Neural cell (in vitro differentiated cells): ENCODE data around the gene HOXB7. TPM values are rescaled to one million over a fixed set of nuclear protein-coding genes. Genes with fewer than 3 reads are reported as not detected.

Experiments used
- H2AFZ ChIP-seq: fragments of 200-600, 300-800 bp; sonication (generic), shearing (Covaris generic); 2 replicates; pipeline ENCODE4 v1.6.0; 2014; ENCODE audit warnings: low read depth, mild to moderate bottlenecking, antibody characterized with exemption, low read length, moderate library complexity
- H3F3A ChIP-seq: fragments of 200-600 bp; shearing (Covaris generic); 2 replicates; pipeline ENCODE4 v1.6.1; 2016; ENCODE audit warnings: mild to moderate bottlenecking, moderate library complexity, mixed read lengths, antibody characterized with exemption, low read length; ENCODE audit not compliant: insufficient read depth, poor library complexity, severe bottlenecking
- H3K27ac ChIP-seq: fragments of 200-600, 300-800 bp; sonication (generic), shearing (Covaris generic); 2 replicates; pipeline ENCODE4 v1.5.1; 2014; ENCODE audit warnings: mild to moderate bottlenecking, low read length, moderate library complexity
- H3K27me3 ChIP-seq: fragments of 300-800, 200-600 bp; sonication (generic), shearing (Covaris generic); 2 replicates; pipeline ENCODE4 v1.6.0; 2014; ENCODE audit warnings: mild to moderate bottlenecking, low read depth, low read length, moderate library complexity; ENCODE audit not compliant: insufficient read depth
- H3K36me3 ChIP-seq: fragments of 300-800, 200-600 bp; sonication (generic), shearing (Covaris generic); 2 replicates; pipeline ENCODE4 v1.5.1; 2014; ENCODE audit warnings: mild to moderate bottlenecking, antibody characterized with exemption, low read length, moderate library complexity; ENCODE audit not compliant: insufficient read depth
- H3K4me2 ChIP-seq: fragments of 300-800, 200-600 bp; sonication (generic), shearing (Covaris generic); 2 replicates; pipeline ENCODE4 v1.6.0; 2014; ENCODE audit warnings: mild to moderate bottlenecking, low read length
- H3K4me3 ChIP-seq: fragments of 300-800, 200-600 bp; sonication (generic), shearing (Covaris generic); 2 replicates; pipeline ENCODE4 v1.5.1; 2014; ENCODE audit warnings: mild to moderate bottlenecking, low read length, moderate library complexity
- H3K79me2 ChIP-seq: fragments of 200-600 bp; shearing (Covaris generic); replicated peaks from 2 replicates; pipeline ENCODE4 v1.6.0; 2014; ENCODE audit warnings: mild to moderate bottlenecking, low read length, moderate library complexity; ENCODE audit not compliant: insufficient read depth
- H3K9ac ChIP-seq: fragments of 300-800, 200-600 bp; sonication (generic), shearing (Covaris generic); 2 replicates; pipeline ENCODE4 v1.6.1; 2016; ENCODE audit warnings: mild to moderate bottlenecking, low read length, mixed read lengths
- H3K9me2 ChIP-seq: fragments of 200-600 bp; shearing (Covaris generic); 2 replicates; pipeline ENCODE4 v1.6.1; 2016; ENCODE audit warnings: mild to moderate bottlenecking, low read length, mixed read lengths; ENCODE audit not compliant: insufficient read depth
- H3K9me3 ChIP-seq: fragments of 200-600, 300-800 bp; sonication (generic), shearing (Covaris generic); 2 replicates; pipeline ENCODE4 v1.6.1; 2016; ENCODE audit warnings: mild to moderate bottlenecking, mixed run types, low read length, moderate library complexity, mixed read lengths
- H4K20me1 ChIP-seq: fragments of 200-600 bp; shearing (Covaris generic); 2 replicates; pipeline ENCODE4 v1.6.1; 2016; ENCODE audit warnings: mild to moderate bottlenecking, mixed run types; ENCODE audit not compliant: insufficient read depth
- EP300 ChIP-seq: fragments of 450-650 bp; conservative IDR thresholded peaks from 2 replicates; pipeline ENCODE4 v1.6.1; 2014; ENCODE audit warnings: antibody characterized with exemption, mild to moderate bottlenecking, moderate library complexity; ENCODE audit not compliant: poor library complexity, severe bottlenecking
- EZH2 ChIP-seq: fragments of 200-600, 300-800 bp; shearing (Covaris generic), sonication (generic); IDR thresholded peaks from 2 replicates; pipeline ENCODE4 v1.6.1; 2014; ENCODE audit warnings: antibody characterized with exemption, low read length, borderline replicate concordance, mild to moderate bottlenecking; ENCODE audit not compliant: insufficient read depth, poor library complexity, severe bottlenecking
- MXI1 ChIP-seq: fragments of 450-650 bp; conservative IDR thresholded peaks from 2 replicates; pipeline ENCODE4 v1.6.1; 2014; ENCODE audit warnings: antibody characterized with exemption, mild to moderate bottlenecking; ENCODE audit not compliant: poor library complexity, severe bottlenecking
- POLR2AphosphoS5 ChIP-seq: IDR thresholded peaks from 2 replicates; pipeline ENCODE4 v1.6.1; 2012
- RAD21 ChIP-seq: fragments of 450-650 bp; conservative IDR thresholded peaks from 2 replicates; pipeline ENCODE4 v1.6.1; 2014; ENCODE audit warnings: antibody characterized with exemption, mild to moderate bottlenecking, moderate library complexity
- SMC3 ChIP-seq: fragments of 450-650 bp; conservative IDR thresholded peaks from 2 replicates; pipeline ENCODE4 v1.6.1; 2014; ENCODE audit warnings: antibody characterized with exemption, mild to moderate bottlenecking, moderate library complexity; ENCODE audit not compliant: poor library complexity
- TAF1 ChIP-seq: IDR thresholded peaks from 2 replicates; pipeline ENCODE4 v1.6.1; 2012; ENCODE audit warnings: low read depth
- polyA plus RNA-seq: library from polyadenylated mRNA; depleted of rRNA; stranded (reverse); fragments of >200 nt; gene quantifications from 2 replicates; pipeline ENCODE4 v1.2.3, GENCODE V29; 2014
- TF ChIP-seq, protein P1 (sequence below): fragments of 450-650 bp; IDR thresholded peaks from 2 replicates; pipeline ENCODE4 v1.5.1; 2014; ENCODE audit warnings: antibody characterized with exemption, mild to moderate bottlenecking, moderate library complexity; ENCODE audit not compliant: poor library complexity, severe bottlenecking
- TF ChIP-seq, protein P2 (sequence below): IDR thresholded peaks from 2 replicates; pipeline ENCODE4 v1.6.1; 2012; ENCODE audit warnings: borderline replicate concordance

Gene HOXB7
- polyA plus RNA-seq, 1 donor from 2014 or later, result not detected

DNA sequence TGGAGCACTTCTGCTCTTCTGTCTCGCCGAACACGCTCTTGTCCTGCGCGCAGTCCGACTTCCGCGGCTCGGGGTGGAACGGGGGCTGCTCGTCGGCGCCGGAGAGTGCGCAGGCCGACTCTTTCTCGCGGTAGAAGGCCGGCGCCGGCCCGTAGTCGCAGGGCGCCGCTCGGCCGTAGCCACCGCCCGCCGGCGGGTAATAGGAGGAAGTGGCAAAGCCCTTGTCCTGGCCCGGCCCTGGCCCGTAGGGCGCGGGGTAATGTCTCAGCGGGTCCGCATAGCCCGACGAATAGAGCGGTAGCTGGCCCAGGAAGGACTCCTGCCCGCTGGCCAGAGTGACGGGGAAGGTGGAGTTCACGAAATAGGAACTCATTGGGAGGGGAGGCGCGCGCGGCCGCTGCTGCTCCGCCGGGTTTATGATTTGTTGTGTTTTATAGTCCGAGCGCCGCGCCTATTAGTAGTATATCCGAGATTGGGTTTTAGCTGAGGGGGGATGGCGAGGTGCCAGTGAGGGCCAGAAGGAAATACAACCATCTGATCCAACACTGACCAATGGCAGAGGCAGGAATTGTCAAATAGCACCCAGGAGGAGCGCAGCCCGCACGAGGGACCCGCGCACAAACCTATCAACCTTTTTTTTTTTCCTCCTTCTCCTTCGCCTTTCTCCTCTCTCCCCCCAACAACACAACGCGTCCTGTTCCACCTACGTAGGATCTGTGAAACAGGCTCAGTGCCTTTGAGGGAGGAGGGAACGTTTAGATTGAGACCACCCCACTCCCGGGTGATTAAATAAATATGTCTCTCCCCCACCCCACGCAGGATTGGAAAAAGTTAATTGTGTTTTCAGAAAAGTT, 12.8 kb downstream of the HOXB7 start:
- peak overlapping the region; percentile 25 for H3K4me3 ChIP-seq
- H3K79me2 ChIP-seq, result no peaks in the 10 kb centered on the region
- TF ChIP-seq POLR2AphosphoS5 (no peak), EZH2 (no peak), MXI1 (no peak), TAF1 (no peak), EP300 (no peak), RAD21 (no peak), SMC3 (no peak)
- TF ChIP-seq, protein P1, sequence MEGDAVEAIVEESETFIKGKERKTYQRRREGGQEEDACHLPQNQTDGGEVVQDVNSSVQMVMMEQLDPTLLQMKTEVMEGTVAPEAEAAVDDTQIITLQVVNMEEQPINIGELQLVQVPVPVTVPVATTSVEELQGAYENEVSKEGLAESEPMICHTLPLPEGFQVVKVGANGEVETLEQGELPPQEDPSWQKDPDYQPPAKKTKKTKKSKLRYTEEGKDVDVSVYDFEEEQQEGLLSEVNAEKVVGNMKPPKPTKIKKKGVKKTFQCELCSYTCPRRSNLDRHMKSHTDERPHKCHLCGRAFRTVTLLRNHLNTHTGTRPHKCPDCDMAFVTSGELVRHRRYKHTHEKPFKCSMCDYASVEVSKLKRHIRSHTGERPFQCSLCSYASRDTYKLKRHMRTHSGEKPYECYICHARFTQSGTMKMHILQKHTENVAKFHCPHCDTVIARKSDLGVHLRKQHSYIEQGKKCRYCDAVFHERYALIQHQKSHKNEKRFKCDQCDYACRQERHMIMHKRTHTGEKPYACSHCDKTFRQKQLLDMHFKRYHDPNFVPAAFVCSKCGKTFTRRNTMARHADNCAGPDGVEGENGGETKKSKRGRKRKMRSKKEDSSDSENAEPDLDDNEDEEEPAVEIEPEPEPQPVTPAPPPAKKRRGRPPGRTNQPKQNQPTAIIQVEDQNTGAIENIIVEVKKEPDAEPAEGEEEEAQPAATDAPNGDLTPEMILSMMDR, result no peak
- TF ChIP-seq, protein P2, sequence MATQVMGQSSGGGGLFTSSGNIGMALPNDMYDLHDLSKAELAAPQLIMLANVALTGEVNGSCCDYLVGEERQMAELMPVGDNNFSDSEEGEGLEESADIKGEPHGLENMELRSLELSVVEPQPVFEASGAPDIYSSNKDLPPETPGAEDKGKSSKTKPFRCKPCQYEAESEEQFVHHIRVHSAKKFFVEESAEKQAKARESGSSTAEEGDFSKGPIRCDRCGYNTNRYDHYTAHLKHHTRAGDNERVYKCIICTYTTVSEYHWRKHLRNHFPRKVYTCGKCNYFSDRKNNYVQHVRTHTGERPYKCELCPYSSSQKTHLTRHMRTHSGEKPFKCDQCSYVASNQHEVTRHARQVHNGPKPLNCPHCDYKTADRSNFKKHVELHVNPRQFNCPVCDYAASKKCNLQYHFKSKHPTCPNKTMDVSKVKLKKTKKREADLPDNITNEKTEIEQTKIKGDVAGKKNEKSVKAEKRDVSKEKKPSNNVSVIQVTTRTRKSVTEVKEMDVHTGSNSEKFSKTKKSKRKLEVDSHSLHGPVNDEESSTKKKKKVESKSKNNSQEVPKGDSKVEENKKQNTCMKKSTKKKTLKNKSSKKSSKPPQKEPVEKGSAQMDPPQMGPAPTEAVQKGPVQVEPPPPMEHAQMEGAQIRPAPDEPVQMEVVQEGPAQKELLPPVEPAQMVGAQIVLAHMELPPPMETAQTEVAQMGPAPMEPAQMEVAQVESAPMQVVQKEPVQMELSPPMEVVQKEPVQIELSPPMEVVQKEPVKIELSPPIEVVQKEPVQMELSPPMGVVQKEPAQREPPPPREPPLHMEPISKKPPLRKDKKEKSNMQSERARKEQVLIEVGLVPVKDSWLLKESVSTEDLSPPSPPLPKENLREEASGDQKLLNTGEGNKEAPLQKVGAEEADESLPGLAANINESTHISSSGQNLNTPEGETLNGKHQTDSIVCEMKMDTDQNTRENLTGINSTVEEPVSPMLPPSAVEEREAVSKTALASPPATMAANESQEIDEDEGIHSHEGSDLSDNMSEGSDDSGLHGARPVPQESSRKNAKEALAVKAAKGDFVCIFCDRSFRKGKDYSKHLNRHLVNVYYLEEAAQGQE, result no peak
- H3K4me2 ChIP-seq, result no peak overlapping the region
- H3F3A ChIP-seq, result no peaks in the 10 kb centered on the region
- H3K36me3 ChIP-seq, result no peaks in the 10 kb centered on the region
- H4K20me1 ChIP-seq, result no peaks in the 10 kb centered on the region
- H3K27ac ChIP-seq, result no peak overlapping the region
- no peak overlapping the region for H2AFZ ChIP-seq
- H3K9me2 ChIP-seq, result no peaks in the 10 kb centered on the region
- H3K9me3 ChIP-seq, result peaks cover 11% of the 10 kb centered on the region
- H3K27me3 ChIP-seq, result peaks cover 100% of the 10 kb centered on the region
- H3K9ac ChIP-seq, result no peak overlapping the region

DNA sequence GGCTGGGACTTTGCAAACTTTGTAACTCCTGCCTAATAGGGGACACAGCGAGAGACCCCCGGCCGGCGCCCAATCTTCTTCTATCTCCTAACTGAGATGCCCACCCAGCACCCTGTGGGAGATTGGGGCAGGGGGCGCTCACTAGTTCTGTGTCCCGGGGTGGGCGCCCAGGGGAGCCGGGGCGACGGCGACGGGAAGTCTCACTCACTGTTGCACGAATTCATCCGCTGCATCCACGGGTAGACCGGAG, 13.4 kb downstream of the HOXB7 start:
- Histone ChIP-seq H3K9me3 (peaks cover 6% of the 10 kb centered on the region), H3K4me2 (no peak overlapping the region), H3K36me3 (no peaks in the 10 kb centered on the region), H3K79me2 (no peaks in the 10 kb centered on the region), H3K9ac (no peak overlapping the region), H3F3A (no peaks in the 10 kb centered on the region), H2AFZ (no peak overlapping the region), H3K4me3 (peak overlapping the region; percentile 25), H3K27ac (no peak overlapping the region), H4K20me1 (no peaks in the 10 kb centered on the region), H3K27me3 (peaks cover 100% of the 10 kb centered on the region), H3K9me2 (no peaks in the 10 kb centered on the region)
- TF ChIP-seq, protein P1, result no peak
- TF ChIP-seq MXI1, result no peak
- no peak for TF ChIP-seq EP300
- no peak for TF ChIP-seq EZH2
- TF ChIP-seq RAD21, result no peak
- TF ChIP-seq, protein P2, result no peak
- no peak for TF ChIP-seq TAF1
- TF ChIP-seq POLR2AphosphoS5, result no peak
- TF ChIP-seq SMC3, result no peak
